Suprapubic skin (tissue), 4 donors: ENCODE data around the gene BATF.

ENCODE experiments used
- CTCF ChIP-seq, 2 donors: fragments of 200-600 bp in 1 of 2; fragments of 450-650 bp in 1 of 2; sonication (generic) in 1 of 2; IDR thresholded peaks; one replicate each; pipeline ENCODE4 v1.5.1; 2016 to 2019; ENCODE audit warnings: antibody characterized with exemption in 2 of 2, mild to moderate bottlenecking in 1 of 2, moderate library complexity in 1 of 2
- EP300 ChIP-seq: sonication (generic); formaldehyde crosslinking; IDR thresholded peaks from one replicate; pipeline ENCODE4 v1.6.1; 2017; ENCODE audit warnings: antibody characterized with exemption
- POLR2A ChIP-seq, 2 donors: fragments of 450-650 bp; IDR thresholded peaks; one replicate each; pipeline ENCODE4 v1.6.1; 2017; ENCODE audit warnings: antibody characterized with exemption in 2 of 2, mild to moderate bottlenecking in 2 of 2, moderate library complexity in 2 of 2
- POLR2AphosphoS5 ChIP-seq, 3 donors: sonication (generic); formaldehyde crosslinking; IDR thresholded peaks; one replicate each; pipeline ENCODE4 v1.6.1; 2017; ENCODE audit warnings: antibody characterized with exemption in 3 of 3

- TF ChIP-seq CTCF (IDR thresholded peaks at IDR 0.05) (no peak), POLR2AphosphoS5 (IDR thresholded peaks at IDR 0.05) (no peak), EP300 (no peak), POLR2A (IDR thresholded peaks at IDR 0.05) (no peak)
Observed at GRCh38 chr14:75519826-75520728, 2.2 kb upstream of the BATF start.
